HEK293 (cell line): ENCODE data around the gene TTC24.

Experiments used
- CTCF ChIA-PET: fragments of 350-600 bp; formaldehyde crosslinking; extraction: SDS; loops from one replicate; lab custom pipeline; 2021; ENCODE audit warnings: antibody characterized with exemption; lab: Yijun Ruan, JAX
- POLR2A ChIA-PET: fragments of 300-600 bp; formaldehyde crosslinking; extraction: SDS; loops from one replicate; lab custom pipeline; 2020; ENCODE audit warnings: antibody characterized with exemption, inconsistent platforms; lab: Yijun Ruan, JAX
- H3K27ac ChIP-seq: fragments of 200-500 bp; sonication (Bioruptor generic); 2 replicates; pipeline ENCODE4 v1.5.1; 2014; ENCODE audit warnings: low read depth, low read length, control low read depth, inconsistent platforms; ENCODE audit errors: extremely low read depth
- H3K36me3 ChIP-seq, 2 experiments: fragments of 200-500 bp in 1 of 2; sonication (Bioruptor generic) in 1 of 2; 1 replicate in 1 of 2; 2 replicates in 1 of 2; pipeline ENCODE4 v1.5.1; 2014 to 2017; ENCODE audit warnings: inconsistent platforms in 2 of 2, low read length in 2 of 2; ENCODE audit not compliant: control insufficient read depth in 2 of 2, insufficient read depth in 1 of 2
- H3K4me1 ChIP-seq: fragments of 200-500 bp; sonication (Bioruptor generic); 2 replicates; pipeline ENCODE4 v1.5.1; 2014; ENCODE audit warnings: mild to moderate bottlenecking, low read length, inconsistent platforms; ENCODE audit not compliant: control insufficient read depth, insufficient read depth
- H3K4me3 ChIP-seq: 2 replicates; pipeline ENCODE4 v1.5.1; 2011; ENCODE audit warnings: low read depth, mild to moderate bottlenecking, control low read depth, low read length, moderate library complexity
- H3K9me3 ChIP-seq: fragments of 200-500 bp; sonication (Bioruptor generic); 2 replicates; pipeline ENCODE4 v1.5.1; 2014; ENCODE audit warnings: low read depth, low read length, inconsistent platforms; ENCODE audit not compliant: control insufficient read depth, insufficient read depth
- GLI2 ChIP-seq: fragments of 450-650 bp; formaldehyde crosslinking; IDR thresholded peaks from 2 replicates; pipeline ENCODE4; 2017; ENCODE audit warnings: missing biosample characterization, missing genetic modification characterization, low read depth, borderline replicate concordance
- MYNN ChIP-seq: fragments of 450-650 bp; formaldehyde crosslinking; IDR thresholded peaks from 2 replicates; pipeline ENCODE4 v1.5.1; 2016; ENCODE audit warnings: missing biosample characterization, missing genetic modification characterization, borderline replicate concordance
- SCRT2 ChIP-seq: fragments of 450-650 bp; formaldehyde crosslinking; IDR thresholded peaks from 2 replicates; pipeline ENCODE4 v1.5.1; 2016; ENCODE audit warnings: missing biosample characterization, missing genetic modification characterization
- YY1 ChIP-seq: fragments of 450-650 bp; formaldehyde crosslinking; IDR thresholded peaks from 2 replicates; pipeline ENCODE4 v1.5.1; 2018; ENCODE audit warnings: missing biosample characterization, missing genetic modification characterization
- ZBTB17 ChIP-seq: fragments of 450-650 bp; formaldehyde crosslinking; IDR thresholded peaks from 2 replicates; pipeline ENCODE4 v1.5.1; 2016; ENCODE audit warnings: missing biosample characterization, missing genetic modification characterization
- ZBTB7A ChIP-seq: fragments of 450-650 bp; formaldehyde crosslinking; IDR thresholded peaks from 2 replicates; pipeline ENCODE4 v1.5.1; 2016; ENCODE audit warnings: low read depth, missing biosample characterization, missing genetic modification characterization
- ZNF112 ChIP-seq: fragments of 450-650 bp; formaldehyde crosslinking; IDR thresholded peaks from 2 replicates; pipeline ENCODE4 v1.5.0; 2017; ENCODE audit warnings: missing biosample characterization, missing genetic modification characterization
- ZNF2 ChIP-seq: fragments of 450-650 bp; formaldehyde crosslinking; IDR thresholded peaks from 2 replicates; pipeline ENCODE4 v1.5.1; 2016; ENCODE audit warnings: missing biosample characterization, missing genetic modification characterization
- ZNF274 ChIP-seq, 2 experiments: fragments of 200-500 bp in 1 of 2; fragments of 450-650 bp in 1 of 2; sonication (Bioruptor generic) in 1 of 2; formaldehyde crosslinking in 1 of 2; IDR thresholded peaks; 2 replicates each; pipeline versions ENCODE4 v1.5.1 to v1.6.1; 2014 to 2016; ENCODE audit warnings: borderline replicate concordance in 1 of 2, inconsistent platforms in 1 of 2, low read length in 1 of 2, missing biosample characterization in 1 of 2, missing genetic modification characterization in 1 of 2
- ZNF311 ChIP-seq: fragments of 450-650 bp; formaldehyde crosslinking; IDR thresholded peaks from 2 replicates; pipeline ENCODE4 v1.5.1; 2017; ENCODE audit warnings: missing biosample characterization, missing genetic modification characterization, borderline replicate concordance
- ZNF473 ChIP-seq: fragments of 450-650 bp; formaldehyde crosslinking; IDR thresholded peaks from 2 replicates; pipeline ENCODE4 v1.5.1; 2017; ENCODE audit warnings: missing biosample characterization, missing genetic modification characterization
- ZNF48 ChIP-seq: fragments of 450-650 bp; formaldehyde crosslinking; IDR thresholded peaks from 2 replicates; pipeline ENCODE4 v1.5.1; 2016; ENCODE audit warnings: missing biosample characterization, missing genetic modification characterization
- ZNF514 ChIP-seq: fragments of 450-650 bp; formaldehyde crosslinking; IDR thresholded peaks from 2 replicates; pipeline ENCODE4 v1.5.1; 2016; ENCODE audit warnings: missing biosample characterization, missing genetic modification characterization
- ZNF548 ChIP-seq: fragments of 450-650 bp; formaldehyde crosslinking; IDR thresholded peaks from 2 replicates; pipeline ENCODE4 v1.5.1; 2016; ENCODE audit warnings: missing biosample characterization, missing genetic modification characterization
- ZNF600 ChIP-seq: fragments of 450-650 bp; formaldehyde crosslinking; IDR thresholded peaks from 2 replicates; pipeline ENCODE4 v1.5.1; 2016; ENCODE audit warnings: missing biosample characterization, missing genetic modification characterization
- ZNF624 ChIP-seq: fragments of 450-650 bp; formaldehyde crosslinking; IDR thresholded peaks from 2 replicates; pipeline ENCODE4 v1.5.1; 2017; ENCODE audit warnings: missing biosample characterization, missing genetic modification characterization
- ZSCAN30 ChIP-seq: fragments of 450-650 bp; IDR thresholded peaks from 2 replicates; pipeline ENCODE4 v1.5.1; 2018; ENCODE audit warnings: missing biosample characterization, mild to moderate bottlenecking, missing genetic modification characterization, moderate library complexity
- TF ChIP-seq, protein P1 (sequence below): fragments of 450-650 bp; formaldehyde crosslinking; IDR thresholded peaks from 2 replicates; pipeline ENCODE4 v1.5.1; 2016; ENCODE audit warnings: missing biosample characterization, missing genetic modification characterization
- TF ChIP-seq, protein P2 (sequence below): fragments of 450-650 bp; formaldehyde crosslinking; IDR thresholded peaks from 2 replicates; pipeline ENCODE4 v1.5.1; 2016; ENCODE audit warnings: missing biosample characterization, missing genetic modification characterization
- TF ChIP-seq, protein P3 (sequence below): fragments of 450-650 bp; formaldehyde crosslinking; IDR thresholded peaks from 2 replicates; pipeline ENCODE4 v1.5.1; 2016; ENCODE audit warnings: missing biosample characterization, missing genetic modification characterization, borderline replicate concordance
- TF ChIP-seq, protein P4 (sequence below): fragments of 450-650 bp; formaldehyde crosslinking; IDR thresholded peaks from 2 replicates; pipeline ENCODE4 v1.5.1; 2016; ENCODE audit warnings: missing biosample characterization, missing genetic modification characterization
- TF ChIP-seq, protein P5 (sequence below): fragments of 450-650 bp; formaldehyde crosslinking; IDR thresholded peaks from 2 replicates; pipeline ENCODE4 v1.5.1; 2016; ENCODE audit warnings: missing biosample characterization, missing genetic modification characterization

TTC24 gene

DNA sequence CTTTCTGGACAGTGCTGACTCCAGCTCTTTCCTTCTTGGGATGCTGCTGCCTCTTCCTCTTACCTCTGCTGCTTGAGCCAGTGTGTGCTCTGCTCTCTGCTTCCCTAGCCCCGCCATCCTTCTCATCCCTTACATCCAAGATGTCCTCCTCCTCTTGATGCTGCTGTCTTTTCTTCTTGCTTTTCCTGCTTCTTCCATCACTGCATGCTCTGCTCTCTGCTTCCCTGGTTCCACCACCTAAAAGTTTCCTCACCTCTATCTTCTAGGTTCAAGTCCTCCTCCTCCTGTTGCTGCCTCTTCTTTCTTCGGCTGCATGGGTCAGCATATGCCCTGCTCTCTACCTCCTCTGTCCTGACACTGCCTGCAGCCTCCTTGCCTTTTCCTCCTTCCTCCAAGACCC lies 15.5 kb downstream of the TTC24 start:
- TF ChIP-seq ZNF48 (tag by site-specific recombination) (no peak), ZNF600 (tag by site-specific recombination) (peak; percentile 67), ZBTB7A (tag by site-specific recombination) (no peak), ZNF473 (tag by site-specific recombination) (no peak), SCRT2 (tag by site-specific recombination) (peak; percentile 41; the same call in 1 of the 2 replicates)
- Histone ChIP-seq H3K27ac (no peak overlapping the region), H3K9me3 (no peaks in the 10 kb centered on the region), H3K4me1 (no peaks in the 10 kb centered on the region), H3K36me3 (peaks cover 0 to 74% of the 10 kb centered on the region in 2 experiments; a peak in 1 of 3 replicates), H3K4me3 (no peak overlapping the region)
- POLR2A ChIA-PET: interaction anchor here (1.6 to 1.9 kb wide), 2 partner anchors 9 to 26 kb away, joined by 4 to 8 read pairs; no protein-coding TSS in a partner anchor
- CTCF ChIA-PET: interaction anchor here (0.5 to 2.0 kb wide), 6 partner anchors 8 to 197 kb away, joined by 3 to 7 read pairs (median 4); no protein-coding TSS in a partner anchor

DNA sequence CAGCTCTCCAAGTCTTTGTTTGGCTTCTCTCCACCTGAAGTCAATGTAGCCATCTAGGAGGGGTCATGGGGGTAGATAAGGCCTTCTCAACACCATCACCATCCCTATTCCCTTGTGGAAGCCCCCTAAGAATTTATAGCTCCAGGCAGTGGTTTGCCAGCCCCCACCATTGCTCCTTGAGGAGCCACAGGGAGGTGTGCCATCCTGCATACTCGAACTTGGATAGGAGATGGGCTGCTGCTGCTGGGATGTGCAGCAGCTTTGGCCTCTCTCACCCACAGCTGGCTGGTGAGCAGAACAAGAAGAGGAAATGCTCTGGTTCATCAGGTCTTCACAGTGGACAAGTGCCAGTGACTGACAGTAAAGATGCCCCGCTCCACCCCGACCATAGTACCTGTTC lies 16.9 kb downstream of the TTC24 start:
- POLR2A ChIA-PET: interaction anchor here (1.1 to 1.9 kb wide), 2 partner anchors 9 to 24 kb away, joined by 3 to 4 read pairs; no protein-coding TSS in a partner anchor
- Histone ChIP-seq H3K4me1 (no peaks in the 10 kb centered on the region), H3K27ac (no peak overlapping the region), H3K9me3 (no peaks in the 10 kb centered on the region), H3K4me3 (no peak overlapping the region), H3K36me3 (peaks cover 0 to 74% of the 10 kb centered on the region in 2 experiments; a peak in 1 of 3 replicates)
- CTCF ChIA-PET: interaction anchor here (0.6 to 1.9 kb wide), 5 partner anchors 8 to 278 kb away, joined by 3 to 4 read pairs (median 4); no protein-coding TSS in a partner anchor
- TF ChIP-seq ZNF514 (no peak), ZNF311 (tag by site-specific recombination) (no peak), ZNF600 (tag by site-specific recombination) (no peak), ZNF112 (tag by site-specific recombination) (no peak), ZNF624 (tag by site-specific recombination) (no peak), ZNF274 (IDR thresholded peaks at IDR 0.05; ENCODE audit: low read length) (no peak), ZNF274 (tag by site-specific recombination; IDR thresholded peaks at IDR 0.05; ENCODE audit: borderline replicate concordance) (no peak), ZNF548 (tag by site-specific recombination) (no peak), ZNF2 (no peak), ZBTB17 (tag by site-specific recombination) (no peak), MYNN (tag by site-specific recombination) (no peak), YY1 (tag by site-specific recombination) (no peak), GLI2 (no peak), ZSCAN30 (tag by site-specific recombination) (no peak)
- TF ChIP-seq, protein P1, sequence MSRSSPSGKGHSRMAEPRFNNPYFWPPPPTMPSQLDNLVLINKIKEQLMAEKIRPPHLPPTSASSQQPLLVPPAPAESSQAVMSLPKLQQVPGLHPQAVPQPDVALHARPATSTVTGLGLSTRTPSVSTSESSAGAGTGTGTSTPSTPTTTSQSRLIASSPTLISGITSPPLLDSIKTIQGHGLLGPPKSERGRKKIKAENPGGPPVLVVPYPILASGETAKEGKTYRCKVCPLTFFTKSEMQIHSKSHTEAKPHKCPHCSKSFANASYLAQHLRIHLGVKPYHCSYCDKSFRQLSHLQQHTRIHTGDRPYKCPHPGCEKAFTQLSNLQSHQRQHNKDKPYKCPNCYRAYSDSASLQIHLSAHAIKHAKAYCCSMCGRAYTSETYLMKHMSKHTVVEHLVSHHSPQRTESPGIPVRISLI (tag by site-specific recombination): no peak
- TF ChIP-seq, protein P2, sequence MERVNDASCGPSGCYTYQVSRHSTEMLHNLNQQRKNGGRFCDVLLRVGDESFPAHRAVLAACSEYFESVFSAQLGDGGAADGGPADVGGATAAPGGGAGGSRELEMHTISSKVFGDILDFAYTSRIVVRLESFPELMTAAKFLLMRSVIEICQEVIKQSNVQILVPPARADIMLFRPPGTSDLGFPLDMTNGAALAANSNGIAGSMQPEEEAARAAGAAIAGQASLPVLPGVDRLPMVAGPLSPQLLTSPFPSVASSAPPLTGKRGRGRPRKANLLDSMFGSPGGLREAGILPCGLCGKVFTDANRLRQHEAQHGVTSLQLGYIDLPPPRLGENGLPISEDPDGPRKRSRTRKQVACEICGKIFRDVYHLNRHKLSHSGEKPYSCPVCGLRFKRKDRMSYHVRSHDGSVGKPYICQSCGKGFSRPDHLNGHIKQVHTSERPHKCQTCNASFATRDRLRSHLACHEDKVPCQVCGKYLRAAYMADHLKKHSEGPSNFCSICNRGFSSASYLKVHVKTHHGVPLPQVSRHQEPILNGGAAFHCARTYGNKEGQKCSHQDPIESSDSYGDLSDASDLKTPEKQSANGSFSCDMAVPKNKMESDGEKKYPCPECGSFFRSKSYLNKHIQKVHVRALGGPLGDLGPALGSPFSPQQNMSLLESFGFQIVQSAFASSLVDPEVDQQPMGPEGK (tag by site-specific recombination): no peak
- TF ChIP-seq, protein P3, sequence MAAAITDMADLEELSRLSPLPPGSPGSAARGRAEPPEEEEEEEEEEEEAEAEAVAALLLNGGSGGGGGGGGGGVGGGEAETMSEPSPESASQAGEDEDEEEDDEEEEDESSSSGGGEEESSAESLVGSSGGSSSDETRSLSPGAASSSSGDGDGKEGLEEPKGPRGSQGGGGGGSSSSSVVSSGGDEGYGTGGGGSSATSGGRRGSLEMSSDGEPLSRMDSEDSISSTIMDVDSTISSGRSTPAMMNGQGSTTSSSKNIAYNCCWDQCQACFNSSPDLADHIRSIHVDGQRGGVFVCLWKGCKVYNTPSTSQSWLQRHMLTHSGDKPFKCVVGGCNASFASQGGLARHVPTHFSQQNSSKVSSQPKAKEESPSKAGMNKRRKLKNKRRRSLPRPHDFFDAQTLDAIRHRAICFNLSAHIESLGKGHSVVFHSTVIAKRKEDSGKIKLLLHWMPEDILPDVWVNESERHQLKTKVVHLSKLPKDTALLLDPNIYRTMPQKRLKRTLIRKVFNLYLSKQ: no peak
- TF ChIP-seq, protein P4, sequence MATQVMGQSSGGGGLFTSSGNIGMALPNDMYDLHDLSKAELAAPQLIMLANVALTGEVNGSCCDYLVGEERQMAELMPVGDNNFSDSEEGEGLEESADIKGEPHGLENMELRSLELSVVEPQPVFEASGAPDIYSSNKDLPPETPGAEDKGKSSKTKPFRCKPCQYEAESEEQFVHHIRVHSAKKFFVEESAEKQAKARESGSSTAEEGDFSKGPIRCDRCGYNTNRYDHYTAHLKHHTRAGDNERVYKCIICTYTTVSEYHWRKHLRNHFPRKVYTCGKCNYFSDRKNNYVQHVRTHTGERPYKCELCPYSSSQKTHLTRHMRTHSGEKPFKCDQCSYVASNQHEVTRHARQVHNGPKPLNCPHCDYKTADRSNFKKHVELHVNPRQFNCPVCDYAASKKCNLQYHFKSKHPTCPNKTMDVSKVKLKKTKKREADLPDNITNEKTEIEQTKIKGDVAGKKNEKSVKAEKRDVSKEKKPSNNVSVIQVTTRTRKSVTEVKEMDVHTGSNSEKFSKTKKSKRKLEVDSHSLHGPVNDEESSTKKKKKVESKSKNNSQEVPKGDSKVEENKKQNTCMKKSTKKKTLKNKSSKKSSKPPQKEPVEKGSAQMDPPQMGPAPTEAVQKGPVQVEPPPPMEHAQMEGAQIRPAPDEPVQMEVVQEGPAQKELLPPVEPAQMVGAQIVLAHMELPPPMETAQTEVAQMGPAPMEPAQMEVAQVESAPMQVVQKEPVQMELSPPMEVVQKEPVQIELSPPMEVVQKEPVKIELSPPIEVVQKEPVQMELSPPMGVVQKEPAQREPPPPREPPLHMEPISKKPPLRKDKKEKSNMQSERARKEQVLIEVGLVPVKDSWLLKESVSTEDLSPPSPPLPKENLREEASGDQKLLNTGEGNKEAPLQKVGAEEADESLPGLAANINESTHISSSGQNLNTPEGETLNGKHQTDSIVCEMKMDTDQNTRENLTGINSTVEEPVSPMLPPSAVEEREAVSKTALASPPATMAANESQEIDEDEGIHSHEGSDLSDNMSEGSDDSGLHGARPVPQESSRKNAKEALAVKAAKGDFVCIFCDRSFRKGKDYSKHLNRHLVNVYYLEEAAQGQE (tag by site-specific recombination): no peak
- TF ChIP-seq, protein P5, sequence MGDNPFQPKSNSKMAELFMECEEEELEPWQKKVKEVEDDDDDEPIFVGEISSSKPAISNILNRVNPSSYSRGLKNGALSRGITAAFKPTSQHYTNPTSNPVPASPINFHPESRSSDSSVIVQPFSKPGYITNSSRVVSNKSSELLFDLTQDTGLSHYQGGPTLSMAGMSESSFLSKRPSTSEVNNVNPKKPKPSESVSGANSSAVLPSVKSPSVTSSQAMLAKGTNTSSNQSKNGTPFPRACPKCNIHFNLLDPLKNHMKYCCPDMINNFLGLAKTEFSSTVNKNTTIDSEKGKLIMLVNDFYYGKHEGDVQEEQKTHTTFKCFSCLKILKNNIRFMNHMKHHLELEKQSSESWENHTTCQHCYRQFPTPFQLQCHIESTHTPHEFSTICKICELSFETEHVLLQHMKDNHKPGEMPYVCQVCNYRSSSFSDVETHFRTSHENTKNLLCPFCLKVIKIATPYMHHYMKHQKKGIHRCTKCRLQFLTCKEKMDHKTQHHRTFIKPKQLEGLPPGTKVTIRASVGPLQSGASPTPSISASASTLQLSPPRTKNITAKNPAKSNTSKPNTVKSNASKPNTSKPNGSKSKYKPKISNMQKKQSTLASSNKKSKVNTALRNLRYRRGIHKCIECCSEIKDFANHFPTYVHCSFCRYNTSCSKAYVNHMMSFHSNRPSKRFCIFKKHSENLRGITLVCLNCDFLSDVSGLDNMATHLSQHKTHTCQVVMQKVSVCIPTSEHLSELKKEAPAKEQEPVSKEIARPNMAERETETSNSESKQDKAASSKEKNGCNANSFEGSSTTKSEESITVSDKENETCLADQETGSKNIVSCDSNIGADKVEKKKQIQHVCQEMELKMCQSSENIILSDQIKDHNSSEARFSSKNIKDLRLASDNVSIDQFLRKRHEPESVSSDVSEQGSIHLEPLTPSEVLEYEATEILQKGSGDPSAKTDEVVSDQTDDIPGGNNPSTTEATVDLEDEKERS (tag by site-specific recombination): no peak
